Dermis blood vessel endothelial cell (primary cell): ENCODE data around the gene TARM1. TPM values are rescaled to one million over a fixed set of nuclear protein-coding genes. Genes with fewer than 3 reads are reported as not detected.
"Not testable (repeated sequence)": the region's sequence is repeated elsewhere in the genome, so short reads cannot be mapped to it uniquely, and the experiment has no call there.

ENCODE experiments used
- DNase-seq: peaks from one replicate; pipeline ENCODE4 v3.0.0; 2010
- total RNA-seq: library from RNA; depleted of rRNA; stranded (reverse); fragments of >200 nt; gene quantifications from 2 replicates; pipeline ENCODE4 v1.2.3, GENCODE V29; 2014

TARM1 gene
- total RNA-seq, 1 donor from 2014 or later: not detected

- no peak for DNase-seq
These were observed 18.2 kb upstream of the TARM1 start for GRCh38 chr19:54099190-54099902.

- DNase-seq: peak; percentile 13
These were observed 15.5 kb upstream of the TARM1 start for GRCh38 chr19:54096617-54097106.

GRCh38 chr19:54095859-54096616 is 14.9 kb upstream of the TARM1 start:
- peak; percentile 49 for DNase-seq

- no peak for DNase-seq
These were observed 14.1 kb upstream of the TARM1 start for GRCh38 chr19:54095136-54095858.

- DNase-seq: no peak
These were observed 13.3 kb upstream of the TARM1 start for GRCh38 chr19:54094426-54095000.

- no peak for DNase-seq
These were observed 3.2 kb upstream of the TARM1 start for GRCh38 chr19:54084410-54084809.

GRCh38 chr19:54077334-54077733 is 3.8 kb downstream of the TARM1 start:
- DNase-seq: no peak

- DNase-seq: no peak
These were observed 6.3 kb downstream of the TARM1 start for GRCh38 chr19:54074851-54075250.

GRCh38 chr19:54073829-54074228 is 7.3 kb downstream of the TARM1 start:
- no peak for DNase-seq

- no peak for DNase-seq
These were observed 11.7 kb downstream of the TARM1 start for GRCh38 chr19:54069470-54069869.

- no peak for DNase-seq
These were observed 17.6 kb downstream of the TARM1 start, which contains the start of gene VSTM1 for GRCh38 chr19:54063350-54064116. Gene VSTM1 (minus strand): TSS chr19:54063897. CDS start chr19:54063777, 120 bp downstream.

GRCh38 chr19:54062643-54063042 is 18.5 kb downstream of the TARM1 start:
- no peak for DNase-seq

GRCh38 chr19:54047616-54048015 is 33.5 kb downstream of the TARM1 start:
- no peak for DNase-seq

GRCh38 chr19:54045771-54046170 is 35.4 kb downstream of the TARM1 start:
- DNase-seq: no peak

- DNase-seq: no peak
These were observed 38.2 kb downstream of the TARM1 start for GRCh38 chr19:54042989-54043388.

GRCh38 chr19:54041969-54042606 is 39.1 kb downstream of the TARM1 start:
- no peak for DNase-seq

GRCh38 chr19:54040003-54040402 is 41.2 kb downstream of the TARM1 start:
- no peak for DNase-seq

GRCh38 chr19:54036542-54036941 is 44.6 kb downstream of the TARM1 start:
- not testable (repeated sequence) for DNase-seq

GRCh38 chr19:54035215-54036178 is 45.7 kb downstream of the TARM1 start:
- DNase-seq: peak; percentile 87

GRCh38 chr19:54030895-54031586 is 50.1 kb downstream of the TARM1 start:
- DNase-seq: peak; percentile 55
